Esophagus muscularis mucosa (tissue), 3 donors: ENCODE measurements around the gene CRYGD.

ENCODE experiments used
- POLR2A ChIP-seq: fragments of 450-650 bp; IDR thresholded peaks from one replicate; pipeline ENCODE4 v1.6.1; 2017; ENCODE audit warnings: antibody characterized with exemption, moderate library complexity, mild to moderate bottlenecking, low read depth
- POLR2AphosphoS5 ChIP-seq, 2 donors: sonication (generic); formaldehyde crosslinking; IDR thresholded peaks; one replicate each; pipeline ENCODE4 v1.6.1; 2017; ENCODE audit warnings: antibody characterized with exemption in 2 of 2
- TF ChIP-seq, protein P1 (sequence below), 3 experiments: fragments of 200-600 bp in 2 of 3; fragments of 450-650 bp in 1 of 3; sonication (generic) in 2 of 3; IDR thresholded peaks; one replicate each; pipeline ENCODE4 v1.5.1; 2017 to 2019; ENCODE audit warnings: antibody characterized with exemption in 3 of 3, mild to moderate bottlenecking in 2 of 3, moderate library complexity in 1 of 3

DNA sequence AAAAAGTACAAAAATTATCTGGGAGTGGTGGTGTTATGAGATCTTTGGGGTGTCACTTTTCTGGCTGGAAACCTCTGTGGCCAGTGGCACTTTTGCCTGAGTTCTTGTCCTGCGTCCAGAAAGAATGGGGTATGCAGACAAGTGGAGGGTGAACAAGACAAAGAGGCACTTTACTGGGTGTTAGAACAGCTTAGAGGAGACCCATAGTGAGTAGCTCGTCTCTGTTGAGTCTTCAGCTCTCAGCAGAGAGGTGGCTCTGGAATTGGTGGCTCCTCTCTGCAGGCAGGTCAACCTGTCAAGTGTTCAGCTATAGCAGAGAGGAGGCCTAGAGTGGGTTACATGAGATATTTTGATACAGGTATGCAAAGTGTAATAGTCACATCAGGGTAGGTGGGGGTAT, 26.1 kb downstream of the CRYGD start:
- TF ChIP-seq, protein P1, sequence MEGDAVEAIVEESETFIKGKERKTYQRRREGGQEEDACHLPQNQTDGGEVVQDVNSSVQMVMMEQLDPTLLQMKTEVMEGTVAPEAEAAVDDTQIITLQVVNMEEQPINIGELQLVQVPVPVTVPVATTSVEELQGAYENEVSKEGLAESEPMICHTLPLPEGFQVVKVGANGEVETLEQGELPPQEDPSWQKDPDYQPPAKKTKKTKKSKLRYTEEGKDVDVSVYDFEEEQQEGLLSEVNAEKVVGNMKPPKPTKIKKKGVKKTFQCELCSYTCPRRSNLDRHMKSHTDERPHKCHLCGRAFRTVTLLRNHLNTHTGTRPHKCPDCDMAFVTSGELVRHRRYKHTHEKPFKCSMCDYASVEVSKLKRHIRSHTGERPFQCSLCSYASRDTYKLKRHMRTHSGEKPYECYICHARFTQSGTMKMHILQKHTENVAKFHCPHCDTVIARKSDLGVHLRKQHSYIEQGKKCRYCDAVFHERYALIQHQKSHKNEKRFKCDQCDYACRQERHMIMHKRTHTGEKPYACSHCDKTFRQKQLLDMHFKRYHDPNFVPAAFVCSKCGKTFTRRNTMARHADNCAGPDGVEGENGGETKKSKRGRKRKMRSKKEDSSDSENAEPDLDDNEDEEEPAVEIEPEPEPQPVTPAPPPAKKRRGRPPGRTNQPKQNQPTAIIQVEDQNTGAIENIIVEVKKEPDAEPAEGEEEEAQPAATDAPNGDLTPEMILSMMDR (IDR thresholded peaks at IDR 0.05) = no peak
- TF ChIP-seq POLR2A = no peak
- TF ChIP-seq POLR2AphosphoS5 (IDR thresholded peaks at IDR 0.05) = no peak
